ENCODE results near the gene CCR6. TPM values are rescaled to one million over a fixed set of nuclear protein-coding genes. Genes with fewer than 3 reads are reported as not detected.

Gene CCR6
- total RNA-seq, 1 experiment from 2014 or later: not detected

DNA sequence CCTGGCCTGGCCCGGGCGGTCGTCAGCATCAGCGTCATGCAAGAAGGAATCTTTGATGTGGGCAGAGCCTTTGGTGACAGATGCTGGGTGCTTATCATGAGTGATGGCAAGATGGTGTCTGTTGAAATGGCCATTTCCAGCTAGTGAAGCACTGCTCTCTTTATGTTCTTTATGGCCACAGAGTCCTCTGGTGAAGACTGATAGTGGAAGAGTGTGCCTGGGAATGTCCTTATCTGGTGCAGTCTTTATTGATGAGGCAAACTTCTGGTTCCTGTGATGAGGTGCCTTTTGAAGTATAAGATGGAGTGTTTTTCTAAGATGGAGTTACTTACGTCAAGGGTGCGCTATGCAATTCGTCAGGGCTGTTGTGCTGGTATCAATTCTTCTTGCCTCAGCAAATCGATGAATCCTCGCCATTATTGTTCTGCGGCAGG, 22.6 kb upstream of the CCR6 start:
- ATAC-seq: no peak
- CTCF ChIA-PET: no interaction called here
- H3K27me3 ChIP-seq (ENCODE audit: control insufficient read depth, insufficient read depth, low read length): peaks cover 3% of the 10 kb centered on the region; the same call in 1 of the 2 replicates

DNA sequence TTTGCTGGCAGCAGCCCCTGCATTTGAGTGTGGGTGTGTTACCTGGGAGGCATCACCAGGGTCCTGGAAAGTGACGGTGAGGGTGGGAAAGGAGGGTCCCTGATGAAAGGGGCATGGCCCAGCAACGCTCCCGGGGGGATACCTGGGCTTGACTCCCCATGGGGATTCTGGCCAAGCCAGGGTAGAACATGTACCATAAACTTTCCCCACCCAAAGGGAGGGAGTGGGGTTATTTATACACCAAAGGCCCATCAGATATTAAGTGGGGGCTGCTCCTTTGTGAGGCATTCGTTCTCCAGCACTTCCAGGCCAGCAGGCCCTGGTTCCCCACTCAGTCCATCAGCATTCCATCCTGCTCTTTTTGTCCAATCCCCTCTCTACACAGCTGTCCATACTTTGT, 20.6 kb upstream of the CCR6 start:
- H3K9me3 ChIP-seq (ENCODE audit: control insufficient read depth, insufficient read depth, low read depth, low read length): no peaks in the 10 kb centered on the region
- H3K4me3 ChIP-seq (ENCODE audit: low read depth in 2 of 2, low read length in 2 of 2): no peak overlapping the region
- intact Hi-C loops (cut with micrococcal nuclease; ENCODE audit: unreplicated experiment) (no loop called here), in situ Hi-C loops (cut with HindIII; ENCODE audit: low pct_unique_long_range_greater_than_20kb, low sequenced_read_pairs) (no loop called here)
- ATAC-seq (no peak), DNase-seq (ENCODE audit: low read depth, low spot score) (no peak)
- CTCF ChIA-PET: no interaction called here
- POLR2A ChIA-PET: no interaction called here
- no TSS peak for BruUV-seq (replicated peaks)
- no peaks in the 10 kb centered on the region for H3K36me3 ChIP-seq (ENCODE audit: control insufficient read depth, insufficient read depth, low read length)
- no peaks in the 10 kb centered on the region for H3K4me1 ChIP-seq (ENCODE audit: control insufficient read depth, insufficient read depth, low read length)
- no peak overlapping the region for H3K27ac ChIP-seq (ENCODE audit: low read length)
- TF ChIP-seq, protein P1, sequence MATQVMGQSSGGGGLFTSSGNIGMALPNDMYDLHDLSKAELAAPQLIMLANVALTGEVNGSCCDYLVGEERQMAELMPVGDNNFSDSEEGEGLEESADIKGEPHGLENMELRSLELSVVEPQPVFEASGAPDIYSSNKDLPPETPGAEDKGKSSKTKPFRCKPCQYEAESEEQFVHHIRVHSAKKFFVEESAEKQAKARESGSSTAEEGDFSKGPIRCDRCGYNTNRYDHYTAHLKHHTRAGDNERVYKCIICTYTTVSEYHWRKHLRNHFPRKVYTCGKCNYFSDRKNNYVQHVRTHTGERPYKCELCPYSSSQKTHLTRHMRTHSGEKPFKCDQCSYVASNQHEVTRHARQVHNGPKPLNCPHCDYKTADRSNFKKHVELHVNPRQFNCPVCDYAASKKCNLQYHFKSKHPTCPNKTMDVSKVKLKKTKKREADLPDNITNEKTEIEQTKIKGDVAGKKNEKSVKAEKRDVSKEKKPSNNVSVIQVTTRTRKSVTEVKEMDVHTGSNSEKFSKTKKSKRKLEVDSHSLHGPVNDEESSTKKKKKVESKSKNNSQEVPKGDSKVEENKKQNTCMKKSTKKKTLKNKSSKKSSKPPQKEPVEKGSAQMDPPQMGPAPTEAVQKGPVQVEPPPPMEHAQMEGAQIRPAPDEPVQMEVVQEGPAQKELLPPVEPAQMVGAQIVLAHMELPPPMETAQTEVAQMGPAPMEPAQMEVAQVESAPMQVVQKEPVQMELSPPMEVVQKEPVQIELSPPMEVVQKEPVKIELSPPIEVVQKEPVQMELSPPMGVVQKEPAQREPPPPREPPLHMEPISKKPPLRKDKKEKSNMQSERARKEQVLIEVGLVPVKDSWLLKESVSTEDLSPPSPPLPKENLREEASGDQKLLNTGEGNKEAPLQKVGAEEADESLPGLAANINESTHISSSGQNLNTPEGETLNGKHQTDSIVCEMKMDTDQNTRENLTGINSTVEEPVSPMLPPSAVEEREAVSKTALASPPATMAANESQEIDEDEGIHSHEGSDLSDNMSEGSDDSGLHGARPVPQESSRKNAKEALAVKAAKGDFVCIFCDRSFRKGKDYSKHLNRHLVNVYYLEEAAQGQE (IDR thresholded peaks at IDR 0.05; ENCODE audit: insufficient read depth in 1 of 2, low read depth in 2 of 2, low read length in 1 of 2): no peak
- TF ChIP-seq POLR2AphosphoS5 (IDR thresholded peaks at IDR 0.05; ENCODE audit: low read depth, low read length) (no peak), SIN3A (IDR thresholded peaks at IDR 0.05; ENCODE audit: borderline replicate concordance, insufficient read depth, low read depth, low read length) (no peak), TCF7L2 (IDR thresholded peaks at IDR 0.05; ENCODE audit: low read depth, low read length) (no peak)
- TF ChIP-seq, protein P2, sequence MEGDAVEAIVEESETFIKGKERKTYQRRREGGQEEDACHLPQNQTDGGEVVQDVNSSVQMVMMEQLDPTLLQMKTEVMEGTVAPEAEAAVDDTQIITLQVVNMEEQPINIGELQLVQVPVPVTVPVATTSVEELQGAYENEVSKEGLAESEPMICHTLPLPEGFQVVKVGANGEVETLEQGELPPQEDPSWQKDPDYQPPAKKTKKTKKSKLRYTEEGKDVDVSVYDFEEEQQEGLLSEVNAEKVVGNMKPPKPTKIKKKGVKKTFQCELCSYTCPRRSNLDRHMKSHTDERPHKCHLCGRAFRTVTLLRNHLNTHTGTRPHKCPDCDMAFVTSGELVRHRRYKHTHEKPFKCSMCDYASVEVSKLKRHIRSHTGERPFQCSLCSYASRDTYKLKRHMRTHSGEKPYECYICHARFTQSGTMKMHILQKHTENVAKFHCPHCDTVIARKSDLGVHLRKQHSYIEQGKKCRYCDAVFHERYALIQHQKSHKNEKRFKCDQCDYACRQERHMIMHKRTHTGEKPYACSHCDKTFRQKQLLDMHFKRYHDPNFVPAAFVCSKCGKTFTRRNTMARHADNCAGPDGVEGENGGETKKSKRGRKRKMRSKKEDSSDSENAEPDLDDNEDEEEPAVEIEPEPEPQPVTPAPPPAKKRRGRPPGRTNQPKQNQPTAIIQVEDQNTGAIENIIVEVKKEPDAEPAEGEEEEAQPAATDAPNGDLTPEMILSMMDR (IDR thresholded peaks at IDR 0.05): no peak
- peaks cover 6% of the 10 kb centered on the region for H3K27me3 ChIP-seq (ENCODE audit: control insufficient read depth, insufficient read depth, low read length)

More for the DNA sequence above, 22.6 kb upstream of the CCR6 start:
- intact Hi-C loops (cut with micrococcal nuclease; ENCODE audit: unreplicated experiment): no loop called here
- no peak overlapping the region for H3K27ac ChIP-seq (ENCODE audit: low read length)
- in situ Hi-C loops (cut with HindIII; ENCODE audit: low pct_unique_long_range_greater_than_20kb, low sequenced_read_pairs): no loop called here
- no TSS peak for BruUV-seq (replicated peaks)
- H3K9me3 ChIP-seq (ENCODE audit: control insufficient read depth, insufficient read depth, low read depth, low read length): no peaks in the 10 kb centered on the region
- H3K4me3 ChIP-seq (ENCODE audit: low read depth in 2 of 2, low read length in 2 of 2): no peak overlapping the region
- TF ChIP-seq TCF7L2 (IDR thresholded peaks at IDR 0.05; ENCODE audit: low read depth, low read length) (no peak), SIN3A (IDR thresholded peaks at IDR 0.05; ENCODE audit: borderline replicate concordance, insufficient read depth, low read depth, low read length) (no peak), POLR2AphosphoS5 (IDR thresholded peaks at IDR 0.05; ENCODE audit: low read depth, low read length) (no peak)
- TF ChIP-seq, protein P1 (IDR thresholded peaks at IDR 0.05; ENCODE audit: insufficient read depth in 1 of 2, low read depth in 2 of 2, low read length in 1 of 2): no peak
- TF ChIP-seq, protein P2 (IDR thresholded peaks at IDR 0.05): no peak
- POLR2A ChIA-PET: no interaction called here
- no peaks in the 10 kb centered on the region for H3K36me3 ChIP-seq (ENCODE audit: control insufficient read depth, insufficient read depth, low read length)
- DNase-seq (ENCODE audit: low read depth, low spot score): no peak
- H3K4me1 ChIP-seq (ENCODE audit: control insufficient read depth, insufficient read depth, low read length): no peaks in the 10 kb centered on the region
